H9 (cell line): Measurements from ENCODE around the gene TMEM26. TPM values are rescaled to one million over a fixed set of nuclear protein-coding genes. Genes with fewer than 3 reads are reported as not detected.
"Not testable (repeated sequence)": the region's sequence is repeated elsewhere in the genome, so short reads cannot be mapped to it uniquely, and the experiment has no call there.

ENCODE experiments used
- DNase-seq: peaks from one replicate; pipeline ENCODE4 v3.0.0-alpha.2; 2017
- H2AFZ ChIP-seq: one replicate; pipeline ENCODE4 v1.6.1; 2013; ENCODE audit warnings: mild to moderate bottlenecking, low read length, control low read depth, moderate library complexity
- H2AK5ac ChIP-seq: 2 replicates; pipeline ENCODE4 v1.6.1; 2013; ENCODE audit warnings: low read length, control low read depth, mixed read lengths; ENCODE audit not compliant: insufficient read length
- H2BK120ac ChIP-seq: one replicate; pipeline ENCODE4 v1.6.1; 2013; ENCODE audit warnings: low read depth, mild to moderate bottlenecking, low read length, control low read depth, inconsistent platforms; ENCODE audit not compliant: poor library complexity, severe bottlenecking
- H2BK12ac ChIP-seq: 2 replicates; pipeline ENCODE4 v1.6.1; 2013; ENCODE audit warnings: low read length, control low read depth, mixed read lengths, low read depth; ENCODE audit not compliant: insufficient read length
- H2BK15ac ChIP-seq: 2 replicates; pipeline ENCODE4 v1.6.1; 2013; ENCODE audit warnings: low read depth, low read length, control low read depth
- H2BK20ac ChIP-seq: one replicate; pipeline ENCODE4 v1.6.1; 2013; ENCODE audit warnings: low read depth, mild to moderate bottlenecking, low read length, control low read depth, inconsistent platforms; ENCODE audit not compliant: poor library complexity, severe bottlenecking
- H2BK5ac ChIP-seq: 2 replicates; pipeline ENCODE4 v1.6.1; 2013; ENCODE audit warnings: low read length, control low read depth, mixed read lengths; ENCODE audit not compliant: insufficient read length
- H3K14ac ChIP-seq: 2 replicates; pipeline ENCODE4 v1.6.1; 2013; ENCODE audit warnings: low read length, control low read depth; ENCODE audit not compliant: insufficient read depth
- H3K18ac ChIP-seq: 2 replicates; pipeline ENCODE4 v1.6.1; 2013; ENCODE audit warnings: low read depth, mild to moderate bottlenecking, mixed read lengths, low read length, control low read depth; ENCODE audit not compliant: insufficient read length
- H3K23ac ChIP-seq: 2 replicates; pipeline ENCODE4 v1.6.1; 2013; ENCODE audit warnings: low read length, control low read depth, mixed read lengths, low read depth; ENCODE audit not compliant: insufficient read length
- H3K23me2 ChIP-seq: 2 replicates; pipeline ENCODE4 v1.6.1; 2013; ENCODE audit warnings: low read depth, mild to moderate bottlenecking, mixed read lengths, low read length, control low read depth; ENCODE audit not compliant: insufficient read length, poor library complexity, severe bottlenecking
- H3K27ac ChIP-seq: 2 replicates; pipeline ENCODE4 v1.5.1; 2013; ENCODE audit warnings: low read length, control low read depth, mixed read lengths, low read depth; ENCODE audit not compliant: insufficient read length
- H3K27me3 ChIP-seq: 2 replicates; pipeline ENCODE4 v1.6.1; 2013; ENCODE audit warnings: low read length, control low read depth, inconsistent platforms; ENCODE audit not compliant: insufficient read depth
- H3K4ac ChIP-seq: 2 replicates; pipeline ENCODE4 v1.6.1; 2013; ENCODE audit warnings: low read depth, mild to moderate bottlenecking, control low read depth, inconsistent platforms, low read length, moderate library complexity
- H3K4me1 ChIP-seq: 2 replicates; pipeline ENCODE4 v1.6.1; 2013; ENCODE audit warnings: low read length, control low read depth, inconsistent platforms; ENCODE audit not compliant: insufficient read depth
- H3K4me2 ChIP-seq: 2 replicates; pipeline ENCODE4 v1.6.1; 2013; ENCODE audit warnings: low read length, control low read depth, mixed read lengths; ENCODE audit not compliant: insufficient read length, insufficient read depth
- H3K56ac ChIP-seq: 2 replicates; pipeline ENCODE4 v1.6.1; 2013; ENCODE audit warnings: low read depth, mild to moderate bottlenecking, mixed read lengths, low read length, control low read depth; ENCODE audit not compliant: insufficient read length
- H3K79me1 ChIP-seq: 2 replicates; pipeline ENCODE4 v1.6.1; 2013; ENCODE audit warnings: low read depth, mild to moderate bottlenecking, moderate library complexity, low read length, control low read depth, inconsistent platforms; ENCODE audit not compliant: insufficient read depth, poor library complexity, severe bottlenecking
- H3K79me2 ChIP-seq: 2 replicates; pipeline ENCODE4 v1.6.1; 2013; ENCODE audit warnings: low read length, control low read depth, inconsistent platforms; ENCODE audit not compliant: insufficient read depth
- H3K9ac ChIP-seq: 2 replicates; pipeline ENCODE4 v1.6.1; 2013; ENCODE audit warnings: low read length, control low read depth, mixed read lengths; ENCODE audit not compliant: insufficient read length; ENCODE audit errors: extremely low read depth
- H3K9me3 ChIP-seq: one replicate; pipeline ENCODE4 v1.6.1; 2013; ENCODE audit warnings: low read depth, low read length, inconsistent platforms; ENCODE audit not compliant: control insufficient read depth
- H3T11ph ChIP-seq: one replicate; pipeline ENCODE4 v1.6.1; 2013; ENCODE audit warnings: mild to moderate bottlenecking, low read length, control low read depth, inconsistent platforms
- H4K20me1 ChIP-seq: one replicate; pipeline ENCODE4 v1.6.1; 2013; ENCODE audit not compliant: control insufficient read depth, insufficient read length, insufficient read depth
- H4K5ac ChIP-seq: 2 replicates; pipeline ENCODE4 v1.6.1; 2013; ENCODE audit warnings: low read depth, mild to moderate bottlenecking, mixed read lengths, low read length, control low read depth; ENCODE audit not compliant: insufficient read length
- H4K8ac ChIP-seq: replicated peaks from 2 replicates; pipeline ENCODE4 v1.6.1; 2013; ENCODE audit warnings: low read length, control low read depth, mixed read lengths, low read depth; ENCODE audit not compliant: insufficient read length
- H4K91ac ChIP-seq: 2 replicates; pipeline ENCODE4 v1.6.1; 2013; ENCODE audit warnings: low read depth, mild to moderate bottlenecking, moderate library complexity, mixed read lengths, low read length, control low read depth; ENCODE audit not compliant: insufficient read length
- H3K27ac Mint-ChIP-seq, 3 experiments: 2 replicates in 2 of 3; 3 replicates in 1 of 3; pipeline ENCODE4 v1.8.0; 2020 to 2021; ENCODE audit warnings: mixed read lengths in 3 of 3, mild to moderate bottlenecking in 1 of 3, moderate library complexity in 1 of 3
- H3K27me3 Mint-ChIP-seq: 2 replicates; pipeline ENCODE4 v1.8.0; 2021; ENCODE audit warnings: low read depth, mild to moderate bottlenecking, moderate library complexity, mixed read lengths
- H3K36me3 Mint-ChIP-seq, 3 experiments: 2 replicates in 2 of 3; 3 replicates in 1 of 3; pipeline ENCODE4 v1.8.0; 2020 to 2021; ENCODE audit warnings: low read depth in 3 of 3, mixed read lengths in 3 of 3; ENCODE audit not compliant: insufficient read depth in 1 of 3
- H3K4me1 Mint-ChIP-seq, 2 experiments: 2 replicates each; pipeline ENCODE4 v1.8.0; 2020; ENCODE audit warnings: mixed read lengths in 2 of 2
- H3K4me3 Mint-ChIP-seq, 2 experiments: 2 replicates in 1 of 2; 3 replicates in 1 of 2; pipeline ENCODE4 v1.8.0; 2020 to 2021; ENCODE audit warnings: mild to moderate bottlenecking in 2 of 2, mixed read lengths in 2 of 2, moderate library complexity in 1 of 2
- H3K9me3 Mint-ChIP-seq, 2 experiments: 2 replicates in 1 of 2; 3 replicates in 1 of 2; pipeline ENCODE4 v1.8.0; 2020; ENCODE audit warnings: mild to moderate bottlenecking in 2 of 2, mixed read lengths in 2 of 2, moderate library complexity in 1 of 2
- CTCF ChIP-seq: fragments of 200-600 bp; sonication (generic); conservative IDR thresholded peaks from 3 replicates; pipeline ENCODE4 v1.8.0; 2021; ENCODE audit warnings: antibody characterized with exemption, mild to moderate bottlenecking
- WGBS: extraction: QIAGEN DNeasy Blood & Tissue Kit; methylation state at CpG from one replicate; pipeline ENCODE4 v1.1.7; 2013; ENCODE audit warnings: missing lambda C conversion rate, low lambda C conversion rate, mixed read lengths; ENCODE audit not compliant: insufficient read length; ENCODE audit errors: extremely low coverage; 5-methylcytosine and 5-hydroxymethylcytosine counted together
- total RNA-seq: library from RNA; stranded (reverse); gene quantifications from 2 replicates; pipeline ENCODE4 v1.2.1, GENCODE V29; 2021

Gene TMEM26
- total RNA-seq, 1 experiment from 2014 or later, result 0.15 TPM

DNA sequence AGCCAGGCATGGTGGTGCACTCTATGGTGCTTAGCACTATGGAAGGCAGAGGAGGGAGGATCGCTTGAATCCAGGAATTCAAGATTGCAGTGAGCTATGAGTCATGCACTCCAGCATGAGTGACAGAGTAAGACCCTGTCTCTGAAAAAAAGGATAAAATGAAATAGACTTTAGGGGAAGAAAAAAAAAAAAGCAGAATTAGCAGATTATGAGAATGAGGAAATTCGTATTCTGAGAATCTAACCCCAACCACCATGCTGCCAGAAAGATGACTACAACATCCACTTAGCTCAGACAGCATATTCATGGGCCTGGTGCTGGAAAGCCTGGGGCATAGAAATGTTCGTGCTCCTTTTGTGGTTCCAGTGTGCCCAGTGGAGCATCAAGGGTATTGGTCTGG, 63.3 kb downstream of the TMEM26 start:
- no peak overlapping the region for H2BK120ac ChIP-seq
- H3K9ac ChIP-seq, result no peak overlapping the region
- H2BK20ac ChIP-seq, result no peak overlapping the region
- H3T11ph ChIP-seq, result no peak overlapping the region
- H2BK5ac ChIP-seq, result no peak overlapping the region
- Mint-ChIP-seq H3K27me3 (no peaks in the 10 kb centered on the region), H3K4me1 (no peaks in the 10 kb centered on the region), H3K36me3 (no peaks in the 10 kb centered on the region; a peak in 1 of 7 replicates), H3K27ac (no peak overlapping the region), H3K9me3 (peaks cover 2 to 3% of the 10 kb centered on the region in 2 experiments; a peak in 1 of 5 replicates), H3K4me3 (no peak overlapping the region)
- H2BK12ac ChIP-seq, result no peak overlapping the region
- H3K79me1 ChIP-seq, result no peaks in the 10 kb centered on the region
- H3K56ac ChIP-seq, result no peak overlapping the region
- H3K27ac ChIP-seq, result no peak overlapping the region
- DNase-seq, result no peak
- no peak overlapping the region for H2AK5ac ChIP-seq
- no peaks in the 10 kb centered on the region for H3K27me3 ChIP-seq
- no peak overlapping the region for H4K8ac ChIP-seq
- H3K79me2 ChIP-seq, result no peaks in the 10 kb centered on the region
- H3K18ac ChIP-seq, result no peak overlapping the region
- H3K4me2 ChIP-seq, result no peak overlapping the region
- H3K4ac ChIP-seq, result no peak overlapping the region
- WGBS, result no CpG with 5 or more reads among the region's 3 CpGs
- no peak overlapping the region for H3K23ac ChIP-seq
- no peaks in the 10 kb centered on the region for H3K9me3 ChIP-seq
- H3K23me2 ChIP-seq, result no peaks in the 10 kb centered on the region
- no peak overlapping the region for H2BK15ac ChIP-seq
- no peaks in the 10 kb centered on the region for H4K20me1 ChIP-seq
- H4K5ac ChIP-seq, result no peak overlapping the region
- H3K14ac ChIP-seq, result no peak overlapping the region
- H4K91ac ChIP-seq, result no peak overlapping the region
- H2AFZ ChIP-seq, result no peak overlapping the region
- H3K4me1 ChIP-seq, result no peaks in the 10 kb centered on the region
- no peak for TF ChIP-seq CTCF

- H3K27ac Mint-ChIP-seq, H2BK15ac ChIP-seq, H3K27ac ChIP-seq, H2AK5ac ChIP-seq, H3K9me3 ChIP-seq, H3K9ac ChIP-seq, H3K36me3 Mint-ChIP-seq, H3K4me1 Mint-ChIP-seq, H3K79me1 ChIP-seq, H2BK12ac ChIP-seq, H3K23ac ChIP-seq, H3K27me3 ChIP-seq, H4K5ac ChIP-seq, H3K9me3 Mint-ChIP-seq, H3K4me1 ChIP-seq, H3K27me3 Mint-ChIP-seq, H3T11ph ChIP-seq, H3K18ac ChIP-seq, H3K23me2 ChIP-seq, H2BK20ac ChIP-seq, H4K20me1 ChIP-seq, H2BK5ac ChIP-seq, H4K8ac ChIP-seq, H3K79me2 ChIP-seq, H3K56ac ChIP-seq, H2AFZ ChIP-seq, H3K14ac ChIP-seq, H3K4me2 ChIP-seq, DNase-seq, H4K91ac ChIP-seq, H3K4me3 Mint-ChIP-seq, H3K4ac ChIP-seq, H2BK120ac ChIP-seq: not testable (repeated sequence)
- no CpG with 5 or more reads among the region's 6 CpGs for WGBS
These were observed 64.2 kb downstream of the TMEM26 start for GRCh38 chr10:61388986-61389385.
